K562 (cell line): ENCODE measurements around the gene CNKSR1. TPM values are rescaled to one million over a fixed set of nuclear protein-coding genes. Genes with fewer than 3 reads are reported as not detected.
A peak's percentile ranks its signal among the peaks of the same experiment; 100 is the strongest.

Experiments
- ATAC-seq: fragments of 200-7000 bp; cut with Tn5 transposase; 3 replicates; pipeline ENCODE4 v1.9.1; 2020; ENCODE audit warnings: moderate library complexity
- BruUV-seq: library from RNA; stranded (reverse); fragments of 400-500 nt; replicated peaks from 2 replicates; lab custom pipeline; 2021; lab: Mats Ljungman, UMichigan
- CTCF ChIA-PET: fragments of 300-600 bp; formaldehyde crosslinking; extraction: SDS; loops from one replicate; lab custom pipeline; 2021; ENCODE audit warnings: low intra/inter-chr PET ratio; lab: Yijun Ruan, JAX
- POLR2A ChIA-PET: fragments of 300-600, 350-650 bp; sonication (Branson Sonifier 250); formaldehyde crosslinking; extraction: SDS; loops from one replicate; lab custom pipeline; 2021; ENCODE audit warnings: antibody characterized with exemption, inconsistent platforms; lab: Yijun Ruan, JAX
- DNase-seq, 4 experiments: peaks; one replicate each; pipeline versions ENCODE4 v3.0.0 to v3.0.0-alpha.2; 2011 to 2018; ENCODE audit warnings: low spot score in 3 of 4, mixed read lengths in 3 of 4; ENCODE audit errors: extremely low read depth in 1 of 4
- FAIRE-seq: peaks from 2 replicates; lab custom pipeline; 2011; peaks lifted over from hg19 to GRCh38; lab: Jason Lieb, UNC
- H2AFZ ChIP-seq: 2 replicates; pipeline ENCODE4 v1.6.0; 2011; ENCODE audit warnings: low read depth, low read length, control low read depth, inconsistent platforms
- H3K27ac ChIP-seq: fragments of 200-600 bp; 3 replicates; pipeline ENCODE4 v1.8.0; 2011; ENCODE audit warnings: low read depth, mild to moderate bottlenecking, control low read depth, inconsistent platforms, low read length, moderate library complexity, mixed read lengths; ENCODE audit errors: extremely low read depth
- H3K27me3 ChIP-seq, 2 experiments: fragments of 300-600 bp in 1 of 2; 2 replicates in 1 of 2; 3 replicates in 1 of 2; pipeline versions ENCODE4 v1.6.0 to v1.8.0; 2011; ENCODE audit warnings: inconsistent platforms in 2 of 2, low read length in 2 of 2, mild to moderate bottlenecking in 1 of 2, mixed read lengths in 1 of 2, moderate library complexity in 1 of 2; ENCODE audit not compliant: control insufficient read depth in 2 of 2, insufficient read depth in 2 of 2
- H3K36me3 ChIP-seq: fragments of 300-600 bp; 3 replicates; pipeline ENCODE4 v1.8.0; 2011; ENCODE audit warnings: mild to moderate bottlenecking, low read length, inconsistent platforms; ENCODE audit not compliant: control insufficient read depth, insufficient read depth
- H3K4me1 ChIP-seq, 2 experiments: fragments of 200-600 bp in 1 of 2; replicated peaks in 1 of 2; 2 replicates in 1 of 2; 3 replicates in 1 of 2; pipeline versions ENCODE4 v1.5.1 to v1.8.0; 2011; ENCODE audit warnings: inconsistent platforms in 2 of 2, low read length in 2 of 2, mild to moderate bottlenecking in 1 of 2, mixed read lengths in 1 of 2, moderate library complexity in 1 of 2; ENCODE audit not compliant: control insufficient read depth in 2 of 2, insufficient read depth in 2 of 2
- H3K4me2 ChIP-seq: 2 replicates; pipeline ENCODE4 v1.6.1; 2011; ENCODE audit warnings: low read length, control low read depth, inconsistent platforms, mixed read lengths; ENCODE audit not compliant: insufficient read depth
- H3K4me3 ChIP-seq: fragments of 200-600 bp; sonication (generic), shearing (Covaris generic); 2 replicates; pipeline ENCODE4 v1.5.1; 2016; ENCODE audit warnings: control low read depth, inconsistent platforms
- H3K79me2 ChIP-seq: fragments of 200-600 bp; 3 replicates; pipeline ENCODE4 v1.8.0; 2011; ENCODE audit warnings: low read length, inconsistent platforms; ENCODE audit not compliant: control insufficient read depth, insufficient read depth
- H3K9ac ChIP-seq, 2 experiments: 2 replicates each; pipeline versions ENCODE4 v1.6.0 to v1.6.1; 2011; ENCODE audit warnings: low read depth in 2 of 2, low read length in 2 of 2, control low read depth in 1 of 2, inconsistent platforms in 1 of 2, mild to moderate bottlenecking in 1 of 2, mixed read lengths in 1 of 2; ENCODE audit not compliant: insufficient read depth in 1 of 2
- H3K9me1 ChIP-seq: one replicate; pipeline ENCODE4 v1.6.0; 2011; ENCODE audit warnings: inconsistent platforms, mild to moderate bottlenecking, low read length, moderate library complexity; ENCODE audit not compliant: control insufficient read depth, insufficient read depth
- H3K9me3 ChIP-seq: replicated peaks from 2 replicates; pipeline ENCODE4 v1.5.1; 2011; ENCODE audit warnings: low read depth, low read length, inconsistent platforms; ENCODE audit not compliant: control insufficient read depth, insufficient read depth
- H4K20me1 ChIP-seq: replicated peaks from 2 replicates; pipeline ENCODE4 v1.6.1; 2011; ENCODE audit warnings: low read length, inconsistent platforms, mixed read lengths; ENCODE audit not compliant: control insufficient read depth, insufficient read depth
- BHLHE40 ChIP-seq: IDR thresholded peaks from 2 replicates; pipeline ENCODE4 v1.6.1; 2011; ENCODE audit warnings: low read length, improper control_type of control experiment
- E2F8 ChIP-seq: fragments of 450-650 bp; IDR thresholded peaks from 2 replicates; pipeline ENCODE4 v1.7.1; 2018; ENCODE audit warnings: mild to moderate bottlenecking, low read depth; ENCODE audit not compliant: partially characterized antibody
- FOXP4 ChIP-seq: sonication (generic); formaldehyde crosslinking; IDR thresholded peaks from 2 replicates; pipeline ENCODE4 v1.8.0; 2022; ENCODE audit warnings: mild to moderate bottlenecking, missing genetic modification reagents, borderline replicate concordance
- MAFF ChIP-seq: IDR thresholded peaks from 2 replicates; pipeline ENCODE4 v1.6.1; 2012; ENCODE audit warnings: low read length, improper control_type of control experiment
- RFX1 ChIP-seq: fragments of 450-650 bp; IDR thresholded peaks from 2 replicates; pipeline ENCODE4 v1.6.1; 2016; ENCODE audit warnings: mild to moderate bottlenecking, moderate library complexity
- RHOXF2B ChIP-seq: fragments of 250-450 bp; sonication (Bioruptor Pico); conservative IDR thresholded peaks from 2 replicates; pipeline ENCODE4 v1.5.1; 2021
- THRA ChIP-seq: fragments of 450-650 bp; IDR thresholded peaks from 2 replicates; pipeline ENCODE4 v1.6.1; 2017; ENCODE audit warnings: mild to moderate bottlenecking, moderate library complexity
- WGBS: fragments of 100-300 bp; shearing (Covaris generic); methylation state at CpG from one replicate; pipeline ENCODE4 v1.1.6; 2016; ENCODE audit warnings: low coverage, mixed read lengths; ENCODE audit not compliant: insufficient coverage; ENCODE audit errors: missing lambda C conversion rate; 5-methylcytosine and 5-hydroxymethylcytosine counted together
- in situ Hi-C: fragments of 300-500 bp; cut with MboI; formaldehyde crosslinking; loops from 4 replicates; pipeline ENCODE4 v1.15.0; 2018; ENCODE audit warnings: inconsistent platforms, mixed read lengths
- intact Hi-C: fragments of 100-400 bp; cut with micrococcal nuclease; formaldehyde crosslinking; loops from 2 replicates; pipeline ENCODE4 v1.14.2; 2022
- polyA plus RNA-seq, 8 experiments: library from polyadenylated mRNA; depleted of rRNA in 4 of 8; stranded (reverse) in 5 of 8; unstranded in 3 of 8; fragments of >200 nt; fragmentation: Nextera tagmentation in 2 of 8; fragmentation: Illumina TruSeq in 1 of 8; extraction: Ambion mirVana in 2 of 8; extraction: Trizol in 1 of 8; gene quantifications; 2 replicates each; pipeline versions ENCODE4 v1.2.1 to v1.2.3, GENCODE V29; 2011 to 2014; ENCODE audit warnings: inconsistent platforms in 1 of 8, missing spikeins in 1 of 8
- total RNA-seq, 7 experiments: library from RNA; depleted of rRNA in 6 of 7; stranded (reverse); fragments of >200 nt in 6 of 7; fragmentation: Illumina TruSeq in 2 of 7; extraction: Trizol in 2 of 7; gene quantifications; 2 replicates each; pipeline versions ENCODE4 v1.2.1 to v1.2.3, GENCODE V29; 2011 to 2021; ENCODE audit warnings: low replicate concordance in 1 of 7

CNKSR1 gene
- total and polyA plus RNA-seq, 9 of the 15 experiments (the other 6 are each of a cell fraction or from before 2014, with no cell fraction given) = 0.03 to 2.8 (median 1.1) TPM

- WGBS = 45% methylated on average over 27 of the region's 27 CpGs
- DNase-seq = no peak
- in situ Hi-C loops (no loop called here), intact Hi-C loops (no loop called here)
- H3K9ac ChIP-seq = peak overlapping the region in 1 of 2 experiments; percentile 62; a peak in 2 of 4 replicates
- H3K27ac ChIP-seq = no peak overlapping the region
- no peaks in the 10 kb centered on the region for H4K20me1 ChIP-seq
- H3K27me3 ChIP-seq = 0 out of 5 replicates have a peak, but pooled peaks cover 0 to 3% of the 10 kb centered on the region in 2 experiments
- TF ChIP-seq MAFF (no peak), RFX1 (peak; percentile 72)
- no peak for FAIRE-seq
- H3K79me2 ChIP-seq = no peaks in the 10 kb centered on the region
- H3K4me3 ChIP-seq = no peak overlapping the region
- H2AFZ ChIP-seq = peak overlapping the region; percentile 27; the same call in 1 of the 2 replicates
- ChIA-PET POLR2A (interaction anchor here (0.7 to 3.0 kb wide), 8 partner anchors 8 to 44 kb away, joined by 3 to 14 read pairs (median 4); partner anchors contain the start of gene CEP85), CTCF (no interaction called here)
- no peaks in the 10 kb centered on the region for H3K9me3 ChIP-seq
- H3K36me3 ChIP-seq = no peaks in the 10 kb centered on the region
- H3K9me1 ChIP-seq = no peaks in the 10 kb centered on the region
- no TSS peak for BruUV-seq
- 0 out of 3 replicates have a peak, but pooled peaks have one; percentile 15 for ATAC-seq
- H3K4me1 ChIP-seq = peaks cover 0 to 20% of the 10 kb centered on the region in 2 experiments; a peak in 3 of 5 replicates
- H3K4me2 ChIP-seq = no peak overlapping the region
These were observed 43.1 kb downstream of the CNKSR1 start for GRCh38 chr1:26220199-26220912.

- H3K79me2 ChIP-seq = no peaks in the 10 kb centered on the region
- intact Hi-C loops (no loop called here), in situ Hi-C loops (no loop called here)
- 0 out of 5 replicates have a peak, but pooled peaks cover 0 to under 1% of the 10 kb centered on the region in 2 experiments for H3K27me3 ChIP-seq
- POLR2A ChIA-PET = interaction anchor here (0.7 to 3.0 kb wide), 4 partner anchors 8 to 44 kb away, joined by 4 to 14 read pairs (median 6); partner anchors contain the start of gene CEP85
- CTCF ChIA-PET = no interaction called here
- H3K4me2 ChIP-seq = no peak overlapping the region
- ATAC-seq = no peak
- no peak for DNase-seq
- no peak overlapping the region for H3K4me3 ChIP-seq
- no peak for FAIRE-seq
- H3K9ac ChIP-seq = no peak overlapping the region
- H3K27ac ChIP-seq = no peak overlapping the region
- no peaks in the 10 kb centered on the region for H4K20me1 ChIP-seq
- peaks cover 0 to 24% of the 10 kb centered on the region in 2 experiments; a peak in 3 of 5 replicates for H3K4me1 ChIP-seq
- no TSS peak for BruUV-seq
- no peaks in the 10 kb centered on the region for H3K9me1 ChIP-seq
- WGBS = 62% methylated on average over 2 of the region's 2 CpGs
- no peaks in the 10 kb centered on the region for H3K9me3 ChIP-seq
- H3K36me3 ChIP-seq = no peaks in the 10 kb centered on the region
- no peak overlapping the region for H2AFZ ChIP-seq
- no peak for TF ChIP-seq BHLHE40
- TF ChIP-seq E2F8 = no peak
- TF ChIP-seq FOXP4 (CRISPR knock-in tag) = no peak
- TF ChIP-seq RHOXF2B = no peak
- no peak for TF ChIP-seq THRA
These were observed 43.8 kb downstream of the CNKSR1 start for GRCh38 chr1:26221094-26221493.
